HL-60 (cell line): ENCODE results near the gene BBS9.

Source experiments
- DNase-seq, 2 experiments: peaks; one replicate each; pipeline ENCODE4 v3.0.0-alpha.2; 2010 to 2020; ENCODE audit warnings: low read depth in 1 of 2, low spot score in 1 of 2
- H3K27ac ChIP-seq: fragments of 250-450 bp; sonication (Bioruptor Pico); replicated peaks from 2 replicates; pipeline ENCODE4 v1.5.1; 2020; ENCODE audit warnings: mild to moderate bottlenecking, moderate library complexity
- H3K27me3 ChIP-seq: fragments of 250-450 bp; sonication (Bioruptor Pico); 2 replicates; pipeline ENCODE4 v1.5.1; 2021; ENCODE audit warnings: mild to moderate bottlenecking, moderate library complexity; ENCODE audit not compliant: insufficient read depth, poor library complexity, severe bottlenecking
- H3K4me3 ChIP-seq: replicated peaks from 2 replicates; pipeline ENCODE4 v1.5.1; 2011; ENCODE audit warnings: mild to moderate bottlenecking, control low read depth, low read length; ENCODE audit not compliant: insufficient read depth
- GABPA ChIP-seq: IDR thresholded peaks from 2 replicates; pipeline ENCODE4 v1.6.1; 2012; ENCODE audit warnings: low read depth
- POLR2AphosphoS5 ChIP-seq: IDR thresholded peaks from 2 replicates; pipeline ENCODE4 v1.6.1; 2012; ENCODE audit warnings: low read depth
- SPI1 ChIP-seq: IDR thresholded peaks from 2 replicates; pipeline ENCODE4 v1.6.1; 2012; ENCODE audit warnings: low read depth, mild to moderate bottlenecking, borderline replicate concordance
- TF ChIP-seq, protein P1 (sequence below): IDR thresholded peaks from 2 replicates; pipeline ENCODE4 v1.6.1; 2012; ENCODE audit warnings: low read depth; ENCODE audit not compliant: insufficient replicate concordance
- TF ChIP-seq, protein P2 (sequence below): IDR thresholded peaks from one replicate; pipeline ENCODE4 v1.5.1; 2011; ENCODE audit warnings: low read length, control low read depth, inconsistent platforms; ENCODE audit not compliant: insufficient read depth

The BBS9 gene

DNA sequence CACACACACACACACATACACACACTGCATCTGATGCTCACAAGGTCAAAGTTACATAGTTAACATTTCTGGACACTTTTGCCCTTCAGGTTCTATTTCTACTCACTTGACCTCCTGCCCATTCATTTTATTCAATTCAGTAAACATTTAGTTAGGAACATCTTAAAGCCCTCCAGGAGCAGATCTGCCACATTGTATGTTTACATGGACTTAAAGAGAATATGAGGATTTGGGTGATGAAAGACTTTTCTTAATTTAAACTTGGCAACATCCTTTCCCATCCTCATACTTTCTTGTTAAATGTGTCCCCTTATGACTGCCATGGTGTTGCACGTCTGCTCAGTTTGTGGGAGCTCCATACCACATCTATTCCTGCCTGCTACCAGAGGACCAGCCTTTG, 453.2 kb downstream of the BBS9 start:
- Histone ChIP-seq H3K4me3 (no peak overlapping the region), H3K27me3 (peaks cover 2% of the 10 kb centered on the region), H3K27ac (no peak overlapping the region)
- TF ChIP-seq, protein P1, sequence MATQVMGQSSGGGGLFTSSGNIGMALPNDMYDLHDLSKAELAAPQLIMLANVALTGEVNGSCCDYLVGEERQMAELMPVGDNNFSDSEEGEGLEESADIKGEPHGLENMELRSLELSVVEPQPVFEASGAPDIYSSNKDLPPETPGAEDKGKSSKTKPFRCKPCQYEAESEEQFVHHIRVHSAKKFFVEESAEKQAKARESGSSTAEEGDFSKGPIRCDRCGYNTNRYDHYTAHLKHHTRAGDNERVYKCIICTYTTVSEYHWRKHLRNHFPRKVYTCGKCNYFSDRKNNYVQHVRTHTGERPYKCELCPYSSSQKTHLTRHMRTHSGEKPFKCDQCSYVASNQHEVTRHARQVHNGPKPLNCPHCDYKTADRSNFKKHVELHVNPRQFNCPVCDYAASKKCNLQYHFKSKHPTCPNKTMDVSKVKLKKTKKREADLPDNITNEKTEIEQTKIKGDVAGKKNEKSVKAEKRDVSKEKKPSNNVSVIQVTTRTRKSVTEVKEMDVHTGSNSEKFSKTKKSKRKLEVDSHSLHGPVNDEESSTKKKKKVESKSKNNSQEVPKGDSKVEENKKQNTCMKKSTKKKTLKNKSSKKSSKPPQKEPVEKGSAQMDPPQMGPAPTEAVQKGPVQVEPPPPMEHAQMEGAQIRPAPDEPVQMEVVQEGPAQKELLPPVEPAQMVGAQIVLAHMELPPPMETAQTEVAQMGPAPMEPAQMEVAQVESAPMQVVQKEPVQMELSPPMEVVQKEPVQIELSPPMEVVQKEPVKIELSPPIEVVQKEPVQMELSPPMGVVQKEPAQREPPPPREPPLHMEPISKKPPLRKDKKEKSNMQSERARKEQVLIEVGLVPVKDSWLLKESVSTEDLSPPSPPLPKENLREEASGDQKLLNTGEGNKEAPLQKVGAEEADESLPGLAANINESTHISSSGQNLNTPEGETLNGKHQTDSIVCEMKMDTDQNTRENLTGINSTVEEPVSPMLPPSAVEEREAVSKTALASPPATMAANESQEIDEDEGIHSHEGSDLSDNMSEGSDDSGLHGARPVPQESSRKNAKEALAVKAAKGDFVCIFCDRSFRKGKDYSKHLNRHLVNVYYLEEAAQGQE: no peak
- TF ChIP-seq POLR2AphosphoS5 (no peak), GABPA (no peak), SPI1 (no peak)
- TF ChIP-seq, protein P2, sequence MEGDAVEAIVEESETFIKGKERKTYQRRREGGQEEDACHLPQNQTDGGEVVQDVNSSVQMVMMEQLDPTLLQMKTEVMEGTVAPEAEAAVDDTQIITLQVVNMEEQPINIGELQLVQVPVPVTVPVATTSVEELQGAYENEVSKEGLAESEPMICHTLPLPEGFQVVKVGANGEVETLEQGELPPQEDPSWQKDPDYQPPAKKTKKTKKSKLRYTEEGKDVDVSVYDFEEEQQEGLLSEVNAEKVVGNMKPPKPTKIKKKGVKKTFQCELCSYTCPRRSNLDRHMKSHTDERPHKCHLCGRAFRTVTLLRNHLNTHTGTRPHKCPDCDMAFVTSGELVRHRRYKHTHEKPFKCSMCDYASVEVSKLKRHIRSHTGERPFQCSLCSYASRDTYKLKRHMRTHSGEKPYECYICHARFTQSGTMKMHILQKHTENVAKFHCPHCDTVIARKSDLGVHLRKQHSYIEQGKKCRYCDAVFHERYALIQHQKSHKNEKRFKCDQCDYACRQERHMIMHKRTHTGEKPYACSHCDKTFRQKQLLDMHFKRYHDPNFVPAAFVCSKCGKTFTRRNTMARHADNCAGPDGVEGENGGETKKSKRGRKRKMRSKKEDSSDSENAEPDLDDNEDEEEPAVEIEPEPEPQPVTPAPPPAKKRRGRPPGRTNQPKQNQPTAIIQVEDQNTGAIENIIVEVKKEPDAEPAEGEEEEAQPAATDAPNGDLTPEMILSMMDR: no peak
- no peak for DNase-seq

DNA sequence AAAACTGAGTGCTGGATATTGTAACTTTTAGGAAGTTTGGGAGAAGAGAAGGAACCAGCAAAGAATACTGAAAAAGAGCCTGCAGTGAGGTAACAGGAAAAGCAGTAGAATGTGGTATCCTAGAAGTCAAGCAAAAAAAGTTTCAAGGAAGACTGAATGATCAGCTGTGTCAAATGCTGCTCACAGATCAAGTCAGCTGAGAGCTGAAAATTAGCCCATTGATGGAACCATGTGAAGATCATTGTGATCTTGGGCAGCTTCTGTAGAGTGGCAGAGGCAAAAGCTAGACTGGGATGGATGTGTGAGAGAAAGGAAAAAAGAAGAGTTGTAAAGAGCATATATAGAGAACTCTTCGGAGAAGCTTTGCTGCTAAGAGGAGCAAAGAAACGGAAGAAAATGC, 460.5 kb downstream of the BBS9 start:
- TF ChIP-seq SPI1: no peak
- TF ChIP-seq GABPA: no peak
- TF ChIP-seq, protein P2: no peak
- no peak for TF ChIP-seq POLR2AphosphoS5

DNA sequence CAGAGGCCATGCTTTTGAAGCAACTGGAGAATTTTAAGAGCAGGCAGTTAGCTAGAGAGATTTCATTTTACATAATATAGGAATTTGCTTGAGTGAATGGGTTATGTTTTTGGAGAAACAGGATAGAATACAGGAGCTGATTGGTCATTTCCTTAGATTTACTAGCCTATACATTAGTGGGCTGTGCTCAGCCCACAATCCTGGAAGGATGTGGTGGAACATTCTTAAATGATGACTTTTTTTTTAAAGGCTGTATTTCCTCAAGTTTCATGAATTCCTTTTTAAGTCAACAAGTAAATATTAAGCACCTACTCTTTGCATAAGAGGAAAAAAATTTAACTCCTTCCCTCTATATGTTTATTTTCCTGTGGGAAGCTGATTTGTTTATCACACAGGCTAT, 461.6 kb downstream of the BBS9 start:
- Histone ChIP-seq H3K27ac (no peak overlapping the region), H3K4me3 (no peak overlapping the region), H3K27me3 (peaks cover 2% of the 10 kb centered on the region)
- no peak for TF ChIP-seq POLR2AphosphoS5
- TF ChIP-seq, protein P1: no peak
- TF ChIP-seq SPI1: no peak
- TF ChIP-seq, protein P2: no peak
- TF ChIP-seq GABPA: no peak
- DNase-seq: no peak

More for the DNA sequence above, 460.5 kb downstream of the BBS9 start:
- DNase-seq: no peak
- H3K27me3 ChIP-seq: peaks cover 2% of the 10 kb centered on the region
- no peak overlapping the region for H3K27ac ChIP-seq
- no peak overlapping the region for H3K4me3 ChIP-seq

DNA sequence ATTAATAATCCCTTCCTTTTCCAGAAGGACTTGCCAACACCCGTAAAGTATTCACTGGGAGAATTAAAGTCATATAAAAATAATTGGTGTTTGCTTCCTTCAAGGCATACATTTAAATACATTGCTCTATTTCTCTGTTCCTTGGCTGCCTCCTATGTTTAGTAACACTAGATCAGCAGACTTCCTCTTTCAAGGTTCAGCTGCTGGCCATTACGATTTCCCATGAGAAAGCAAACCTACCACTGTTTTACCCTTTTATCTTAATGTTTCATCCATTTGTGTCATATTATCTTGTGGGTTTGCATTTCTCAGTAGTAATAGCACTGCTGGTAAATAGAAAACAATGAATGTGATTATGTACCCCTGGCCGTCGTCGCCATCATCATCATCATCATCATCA, 462.1 kb downstream of the BBS9 start:
- Histone ChIP-seq H3K4me3 (no peak overlapping the region), H3K27me3 (peaks cover 2% of the 10 kb centered on the region), H3K27ac (no peak overlapping the region)
- peak; percentile 83 for TF ChIP-seq SPI1
- no peak for TF ChIP-seq POLR2AphosphoS5
- no peak for TF ChIP-seq GABPA
- DNase-seq: no peak
